ENCODE measurements around the gene ATXN2.

The ATXN2 gene

DNA sequence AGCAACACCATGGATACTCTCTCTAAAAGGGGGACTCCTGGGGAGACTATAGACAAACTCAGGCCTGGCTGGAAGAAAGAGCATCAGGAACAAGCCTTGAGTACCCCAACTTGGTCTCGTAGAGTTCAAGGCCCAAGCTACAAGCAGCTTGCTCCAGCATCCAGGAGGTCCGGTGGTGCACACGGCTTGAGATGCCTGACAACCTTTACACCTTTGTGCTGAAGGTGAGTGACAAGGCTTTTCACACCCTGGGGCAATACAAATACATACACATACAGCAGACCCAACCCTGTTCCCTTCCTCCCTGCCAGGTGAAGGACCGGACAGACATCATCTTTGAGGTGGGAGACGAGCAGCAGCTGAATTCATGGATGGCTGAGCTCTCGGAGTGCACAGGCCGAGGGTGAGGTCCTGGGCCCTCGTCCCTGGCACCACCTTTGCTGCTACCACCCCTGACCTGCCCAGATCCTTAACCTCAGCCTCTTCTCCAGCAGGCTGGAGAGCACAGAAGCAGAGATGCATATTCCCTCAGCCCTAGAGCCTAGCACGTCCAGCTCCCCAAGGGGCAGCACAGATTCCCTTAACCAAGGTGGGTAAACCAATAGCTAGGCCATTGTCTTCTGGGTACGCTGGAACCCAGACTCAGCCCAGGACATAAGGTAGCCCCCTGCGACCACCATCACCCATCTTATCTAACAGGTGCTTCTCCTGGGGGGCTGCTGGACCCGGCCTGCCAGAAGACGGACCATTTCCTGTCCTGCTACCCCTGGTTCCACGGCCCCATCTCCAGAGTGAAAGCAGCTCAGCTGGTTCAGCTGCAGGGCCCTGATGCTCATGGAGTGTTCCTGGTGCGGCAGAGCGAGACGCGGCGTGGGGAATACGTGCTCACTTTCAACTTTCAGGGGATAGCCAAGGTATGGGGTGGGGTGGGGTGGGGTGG, 152.2 kb downstream of the ATXN2 start:
- 94% methylated on average over 20 of the region's 20 CpGs for whole genome bisulfite sequencing, 2 experiments
- no peaks in the 10 kb centered on the region for H3K9me3 ChIP-seq (ENCODE audit: control insufficient read depth, low read length)
- H3K4me3 ChIP-seq (ENCODE audit: insufficient read depth, low read depth, low read length): no peak overlapping the region
- peaks cover 5% of the 10 kb centered on the region for H3K4me1 ChIP-seq (ENCODE audit: control insufficient read depth, insufficient read depth, low read length)
- peaks cover 10% of the 10 kb centered on the region for H3K36me3 ChIP-seq (ENCODE audit: control insufficient read depth, insufficient read depth, low read length)
- no peaks in the 10 kb centered on the region for H3K27me3 ChIP-seq (ENCODE audit: control insufficient read depth, insufficient read depth, low read length, poor library complexity, severe bottlenecking)
- no peak overlapping the region for H3K27ac ChIP-seq (ENCODE audit: insufficient read depth, low read depth, low read length, poor library complexity, severe bottlenecking)

DNA sequence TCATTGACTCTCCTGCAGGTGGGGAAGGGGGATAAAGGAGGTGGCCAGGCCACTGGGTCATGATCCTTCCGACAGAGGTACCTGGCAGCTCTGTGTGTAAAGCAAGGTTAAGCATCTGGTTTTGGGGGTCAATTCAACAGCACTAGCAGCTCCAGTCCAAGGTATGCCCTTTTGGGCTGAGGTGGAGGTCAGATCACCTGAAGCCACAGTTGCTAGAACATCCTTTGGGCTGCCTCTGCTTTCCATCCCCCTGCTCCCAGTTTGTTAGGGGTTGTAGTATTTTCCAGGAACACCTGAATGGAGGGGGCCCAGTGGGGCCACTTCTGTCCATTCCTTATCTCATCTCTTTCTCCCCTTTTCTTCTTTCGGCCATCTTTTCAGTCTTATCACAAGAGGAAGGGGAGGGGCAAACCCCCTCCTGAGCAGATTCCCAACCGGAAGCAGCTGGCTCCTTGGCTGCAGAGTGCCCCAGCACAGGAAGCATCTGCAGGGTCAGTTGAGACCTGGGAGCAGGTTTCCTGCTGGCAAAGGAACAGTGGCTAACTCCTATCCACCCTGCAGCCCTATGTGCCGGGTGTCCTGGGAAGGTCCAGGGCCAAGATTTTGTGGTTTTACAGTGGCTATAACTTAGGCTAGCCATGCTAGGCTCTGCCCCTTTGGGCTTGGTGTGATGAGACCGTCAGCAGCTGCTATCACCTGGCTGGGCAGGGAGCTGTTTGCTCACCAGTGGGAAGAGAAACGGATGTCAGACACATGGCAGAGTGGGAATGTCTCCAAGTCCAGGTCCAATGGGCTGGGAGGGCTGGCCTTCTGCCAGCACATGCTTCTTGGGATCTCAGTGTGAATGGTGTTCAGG, 153.2 kb downstream of the ATXN2 start:
- no peaks in the 10 kb centered on the region for H3K9me3 ChIP-seq (ENCODE audit: control insufficient read depth, low read length)
- H3K27ac ChIP-seq (ENCODE audit: insufficient read depth, low read depth, low read length, poor library complexity, severe bottlenecking): no peak overlapping the region
- no peak overlapping the region for H3K4me3 ChIP-seq (ENCODE audit: insufficient read depth, low read depth, low read length)
- H3K4me1 ChIP-seq (ENCODE audit: control insufficient read depth, insufficient read depth, low read length): peaks cover 5% of the 10 kb centered on the region
- 75 to 79% methylated on average over 6 of the region's 6 CpGs for WGBS, 2 experiments
- peaks cover 7% of the 10 kb centered on the region for H3K36me3 ChIP-seq (ENCODE audit: control insufficient read depth, insufficient read depth, low read length)
- no peaks in the 10 kb centered on the region for H3K27me3 ChIP-seq (ENCODE audit: control insufficient read depth, insufficient read depth, low read length, poor library complexity, severe bottlenecking)

DNA sequence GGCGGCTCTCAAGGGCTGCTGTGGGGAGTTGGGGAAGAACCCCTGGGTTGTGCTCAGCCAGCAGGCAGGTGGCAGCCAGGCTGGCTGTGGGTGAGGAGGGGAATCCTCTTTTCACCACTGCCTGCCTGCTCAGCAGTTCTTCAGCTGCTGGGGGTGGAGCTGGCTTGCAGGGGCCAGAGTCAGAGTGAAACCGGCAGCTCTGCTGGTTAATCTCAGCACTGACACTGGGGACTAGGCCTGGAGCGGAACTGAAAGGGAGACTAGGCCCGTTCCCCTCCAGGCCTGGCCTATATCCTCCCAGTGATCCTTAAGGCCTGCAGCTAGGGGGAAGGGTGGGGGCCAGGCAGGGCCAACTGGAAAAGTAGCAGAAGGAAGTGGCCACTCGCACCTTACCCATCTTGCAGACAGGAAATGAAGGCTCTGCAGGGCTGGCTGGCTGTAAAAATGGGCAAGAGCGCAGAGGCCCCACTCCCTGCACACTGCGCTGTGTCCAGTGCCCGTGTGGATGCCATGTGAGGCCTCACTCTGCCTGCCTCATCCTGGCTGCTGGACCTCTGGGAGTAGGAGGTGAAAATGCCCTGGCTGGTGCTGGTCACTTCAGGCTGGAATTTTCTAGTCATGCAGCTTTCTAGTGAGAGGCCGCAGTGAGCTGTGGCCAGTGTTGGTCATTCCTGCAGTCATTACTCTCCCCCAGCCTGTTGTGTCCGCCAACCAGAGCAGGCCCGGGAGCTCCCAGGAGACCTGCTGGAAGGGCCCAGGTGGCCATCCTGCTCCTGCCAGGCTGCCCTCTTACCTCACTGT, 154.0 kb downstream of the ATXN2 start:
- no peaks in the 10 kb centered on the region for H3K36me3 ChIP-seq (ENCODE audit: control insufficient read depth, insufficient read depth, low read length)
- 86 to 88% methylated on average over 11 of the region's 11 CpGs for WGBS, 2 experiments

DNA sequence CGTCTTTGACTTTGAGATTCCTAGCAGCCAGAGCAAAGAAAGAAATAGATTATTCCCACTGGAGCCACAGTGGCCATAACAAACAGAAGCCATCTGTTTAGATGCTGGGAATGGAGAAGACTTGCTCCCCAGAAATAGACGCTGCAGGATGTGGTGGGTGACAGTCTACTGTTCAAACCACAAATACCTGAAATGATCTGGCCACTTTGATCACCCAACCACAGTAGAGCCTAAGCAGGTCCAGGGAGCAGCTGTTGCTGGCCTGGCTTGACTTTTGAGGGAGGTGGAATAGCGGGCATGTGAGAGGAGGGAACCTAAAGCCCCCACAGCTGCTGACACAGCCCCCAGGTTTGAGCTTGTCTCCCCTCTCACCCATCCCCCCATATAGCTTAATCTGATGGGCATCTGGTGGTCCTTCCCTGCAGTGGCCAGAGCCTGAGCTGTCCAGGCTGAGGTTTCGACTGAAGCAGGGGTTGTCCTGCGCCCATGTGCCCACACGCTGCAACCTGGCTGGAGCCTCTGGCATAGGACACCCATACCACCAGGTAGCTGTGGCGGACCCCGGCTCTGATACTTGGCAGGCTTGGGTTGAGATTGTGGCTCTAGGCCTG, 154.7 kb downstream of the ATXN2 start:
- H3K9me3 ChIP-seq (ENCODE audit: control insufficient read depth, low read length): no peaks in the 10 kb centered on the region
- WGBS, 2 experiments: 94 to 95% methylated on average over 8 of the region's 8 CpGs
- H3K4me1 ChIP-seq (ENCODE audit: control insufficient read depth, insufficient read depth, low read length): peaks cover 5% of the 10 kb centered on the region
- H3K36me3 ChIP-seq (ENCODE audit: control insufficient read depth, insufficient read depth, low read length): no peaks in the 10 kb centered on the region
- no peak overlapping the region for H3K27ac ChIP-seq (ENCODE audit: insufficient read depth, low read depth, low read length, poor library complexity, severe bottlenecking)
- H3K4me3 ChIP-seq (ENCODE audit: insufficient read depth, low read depth, low read length): no peak overlapping the region
- no peaks in the 10 kb centered on the region for H3K27me3 ChIP-seq (ENCODE audit: control insufficient read depth, insufficient read depth, low read length, poor library complexity, severe bottlenecking)

More for the DNA sequence above, 154.0 kb downstream of the ATXN2 start:
- Histone ChIP-seq H3K9me3 (ENCODE audit: control insufficient read depth, low read length) (no peaks in the 10 kb centered on the region), H3K27ac (ENCODE audit: insufficient read depth, low read depth, low read length, poor library complexity, severe bottlenecking) (no peak overlapping the region), H3K4me1 (ENCODE audit: control insufficient read depth, insufficient read depth, low read length) (peaks cover 5% of the 10 kb centered on the region), H3K4me3 (ENCODE audit: insufficient read depth, low read depth, low read length) (no peak overlapping the region), H3K27me3 (ENCODE audit: control insufficient read depth, insufficient read depth, low read length, poor library complexity, severe bottlenecking) (no peaks in the 10 kb centered on the region)

DNA sequence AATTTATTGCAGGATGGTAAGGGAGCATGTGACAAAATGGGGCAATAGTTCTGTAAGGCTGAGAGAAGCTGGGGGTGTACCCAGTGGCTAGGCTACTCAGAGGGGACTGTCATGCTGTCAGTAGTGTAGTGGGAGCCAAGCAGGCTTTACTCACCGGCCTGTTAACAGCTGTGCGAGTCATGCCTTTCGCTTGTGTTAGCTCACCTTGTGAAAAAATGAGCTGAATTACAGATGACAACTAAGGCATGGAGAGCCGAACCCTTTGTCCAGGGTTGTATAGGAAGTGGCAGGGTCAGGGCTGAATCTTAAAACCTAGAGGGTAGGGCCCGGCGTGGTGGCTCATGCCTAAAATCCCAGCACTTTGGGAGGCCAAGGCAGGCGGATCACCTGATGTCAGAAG, 155.5 kb downstream of the ATXN2 start:
- Histone ChIP-seq H3K9me3 (ENCODE audit: control insufficient read depth, low read length) (no peaks in the 10 kb centered on the region), H3K27me3 (ENCODE audit: control insufficient read depth, insufficient read depth, low read length, poor library complexity, severe bottlenecking) (no peaks in the 10 kb centered on the region), H3K4me3 (ENCODE audit: insufficient read depth, low read depth, low read length) (no peak overlapping the region), H3K27ac (ENCODE audit: insufficient read depth, low read depth, low read length, poor library complexity, severe bottlenecking) (no peak overlapping the region), H3K4me1 (ENCODE audit: control insufficient read depth, insufficient read depth, low read length) (peaks cover 5% of the 10 kb centered on the region), H3K36me3 (ENCODE audit: control insufficient read depth, insufficient read depth, low read length) (no peaks in the 10 kb centered on the region)
- WGBS, 2 experiments: 96 to 98% methylated on average over 7 of the region's 7 CpGs

DNA sequence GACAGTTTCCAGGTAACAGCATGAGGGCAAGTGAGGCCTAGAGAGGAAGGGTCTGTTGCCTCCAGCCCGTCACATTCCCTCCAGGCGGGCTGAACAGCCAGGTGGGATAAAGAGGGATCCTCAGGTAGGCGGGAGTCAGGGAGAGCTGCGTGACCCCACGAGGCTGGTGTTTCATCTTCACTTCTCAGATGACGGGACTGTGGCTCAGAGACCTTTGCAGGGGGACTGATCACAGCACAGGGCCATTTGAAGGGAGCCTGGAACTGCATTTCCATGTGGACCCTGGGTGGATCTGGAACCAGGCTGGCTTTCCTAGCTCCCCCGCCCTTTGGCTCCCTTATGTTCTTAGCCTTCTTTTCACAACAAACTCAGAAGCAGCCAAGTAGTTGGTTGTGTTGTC, 156.0 kb downstream of the ATXN2 start:
- 95 to 97% methylated on average over 7 of the region's 7 CpGs for WGBS, 2 experiments
- Histone ChIP-seq H3K27me3 (ENCODE audit: control insufficient read depth, insufficient read depth, low read length, poor library complexity, severe bottlenecking) (no peaks in the 10 kb centered on the region), H3K4me3 (ENCODE audit: insufficient read depth, low read depth, low read length) (no peak overlapping the region), H3K4me1 (ENCODE audit: control insufficient read depth, insufficient read depth, low read length) (peaks cover 5% of the 10 kb centered on the region), H3K36me3 (ENCODE audit: control insufficient read depth, insufficient read depth, low read length) (no peaks in the 10 kb centered on the region), H3K9me3 (ENCODE audit: control insufficient read depth, low read length) (no peaks in the 10 kb centered on the region), H3K27ac (ENCODE audit: insufficient read depth, low read depth, low read length, poor library complexity, severe bottlenecking) (no peak overlapping the region)

DNA sequence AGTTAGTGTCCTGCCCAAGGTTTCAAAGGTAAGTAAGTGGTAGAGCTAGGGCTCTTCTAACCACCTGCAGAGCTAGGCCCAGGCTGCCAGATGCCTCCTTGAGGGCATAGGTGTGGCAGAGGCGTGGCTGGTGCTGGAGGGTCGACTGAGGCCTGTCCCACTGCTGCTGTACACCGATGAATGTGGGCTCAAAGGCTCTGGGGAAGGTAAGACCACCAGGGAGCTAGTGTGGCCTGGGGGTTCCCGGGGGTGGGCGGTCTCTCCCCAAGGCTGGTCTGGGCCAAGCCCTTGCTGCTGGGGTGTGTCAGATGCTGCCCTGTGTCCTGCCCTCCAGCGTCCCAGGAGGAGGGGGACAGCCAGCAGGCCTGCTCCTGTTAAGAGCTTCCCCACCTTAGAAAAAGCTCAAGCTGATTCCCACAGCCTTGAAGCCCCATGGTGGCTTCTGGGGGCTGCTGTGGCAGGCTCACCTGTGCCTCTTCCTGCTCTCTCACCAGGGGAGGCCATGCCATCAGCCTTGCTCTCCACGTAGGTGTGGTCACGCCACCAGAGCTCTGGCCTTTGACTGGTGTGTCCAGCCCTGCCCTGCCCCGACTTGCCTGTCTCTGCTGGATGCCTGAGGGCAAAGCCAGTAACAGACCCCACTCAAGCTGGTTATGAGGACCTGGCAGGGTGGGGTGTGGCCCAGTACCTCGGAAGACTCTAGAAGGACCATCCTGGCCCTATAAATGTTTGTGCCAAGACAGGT, 156.6 kb downstream of the ATXN2 start:
- H3K4me3 ChIP-seq (ENCODE audit: insufficient read depth, low read depth, low read length): no peak overlapping the region
- 95% methylated on average over 10 of the region's 10 CpGs for WGBS, 2 experiments
- no peak overlapping the region for H3K27ac ChIP-seq (ENCODE audit: insufficient read depth, low read depth, low read length, poor library complexity, severe bottlenecking)
- H3K4me1 ChIP-seq (ENCODE audit: control insufficient read depth, insufficient read depth, low read length): peaks cover 5% of the 10 kb centered on the region
- no peaks in the 10 kb centered on the region for H3K9me3 ChIP-seq (ENCODE audit: control insufficient read depth, low read length)
- H3K36me3 ChIP-seq (ENCODE audit: control insufficient read depth, insufficient read depth, low read length): no peaks in the 10 kb centered on the region
- no peaks in the 10 kb centered on the region for H3K27me3 ChIP-seq (ENCODE audit: control insufficient read depth, insufficient read depth, low read length, poor library complexity, severe bottlenecking)

DNA sequence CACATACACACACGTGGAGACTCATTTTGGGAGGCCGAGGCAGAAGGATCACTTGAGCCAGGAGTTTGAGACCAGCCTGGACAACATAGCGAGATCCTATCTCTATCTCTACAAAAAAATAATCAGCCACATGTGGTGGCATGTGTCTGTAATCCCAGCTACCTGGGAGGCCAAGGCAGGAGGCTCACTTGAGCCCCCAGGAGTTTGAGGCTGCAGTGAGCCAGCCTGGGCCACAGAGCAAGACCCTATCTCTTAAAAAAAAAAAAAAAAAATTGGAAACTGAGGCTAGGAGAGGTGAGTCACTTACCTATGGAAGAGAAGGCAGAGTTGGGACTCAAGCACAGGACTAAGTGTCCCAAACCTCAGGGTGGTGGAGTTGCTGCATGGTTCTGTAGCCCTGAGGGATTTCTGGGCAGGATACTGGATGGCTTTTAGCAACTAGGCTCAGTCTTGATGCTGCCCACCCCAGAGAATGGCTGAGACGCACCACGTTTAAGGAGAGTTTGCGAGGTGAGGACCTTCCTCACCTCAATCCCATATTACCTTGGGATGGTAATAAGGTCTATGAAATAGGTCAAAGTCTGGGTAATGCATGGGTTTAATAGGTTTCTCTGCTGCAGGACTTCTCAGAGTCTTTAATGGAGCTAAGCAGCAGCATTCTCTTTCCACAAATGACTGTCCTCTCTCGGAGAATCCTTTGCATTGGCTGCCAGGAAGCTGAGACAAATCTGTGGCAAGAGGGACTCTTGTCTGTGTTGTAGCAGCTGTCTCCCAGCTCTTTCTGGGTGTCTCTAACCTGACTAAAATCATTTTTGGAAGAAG, 157.8 kb downstream of the ATXN2 start:
- Histone ChIP-seq H3K9me3 (ENCODE audit: control insufficient read depth, low read length) (no peaks in the 10 kb centered on the region), H3K4me3 (ENCODE audit: insufficient read depth, low read depth, low read length) (no peak overlapping the region), H3K27me3 (ENCODE audit: control insufficient read depth, insufficient read depth, low read length, poor library complexity, severe bottlenecking) (no peaks in the 10 kb centered on the region), H3K27ac (ENCODE audit: insufficient read depth, low read depth, low read length, poor library complexity, severe bottlenecking) (no peak overlapping the region), H3K36me3 (ENCODE audit: control insufficient read depth, insufficient read depth, low read length) (no peaks in the 10 kb centered on the region), H3K4me1 (ENCODE audit: control insufficient read depth, insufficient read depth, low read length) (peaks cover 4% of the 10 kb centered on the region)
- 94 to 95% methylated on average over 6 to 7 of the region's 7 CpGs for WGBS, 2 experiments

All from ectodermal cell (in vitro differentiated cells).